Pancreas (tissue), 10 donors: ENCODE measurements around the gene TNRC18. TPM values are rescaled to one million over a fixed set of nuclear protein-coding genes. Genes with fewer than 3 reads are reported as not detected.
A peak's percentile ranks its signal among the peaks of the same experiment; 100 is the strongest.
"Not testable (repeated sequence)": the region's sequence is repeated elsewhere in the genome, so short reads cannot be mapped to it uniquely, and the experiment has no call there.

Experiments used
- ATAC-seq, 4 donors: fragments of 200-7000 bp; cut with Tn5 transposase; one replicate each; pipeline versions ENCODE4 v1.8.0 to v1.9.1; 2020; ENCODE audit warnings: mild to moderate bottlenecking in 4 of 4, moderate library complexity in 4 of 4
- DNase-seq, 6 donors: peaks; one replicate each; pipeline ENCODE4 v3.0.0-alpha.2; 2020
- FAIRE-seq: peaks from 2 replicates; lab custom pipeline; 2012; peaks lifted over from hg19 to GRCh38; lab: Jason Lieb, UNC
- H3K27ac ChIP-seq, 4 donors: fragments of 200-600 bp; sonication (generic); 1 replicate in 3 of 4; 2 replicates in 1 of 4; pipeline versions ENCODE4 v1.5.0 to v1.8.0; 2020
- H3K27me3 ChIP-seq, 4 donors: fragments of 200-600 bp; one replicate each; pipeline ENCODE4 v1.8.0; 2021
- H3K36me3 ChIP-seq, 3 donors: fragments of 200-600 bp; sonication (generic) in 1 of 3; one replicate each; pipeline versions ENCODE4 v1.5.0 to v1.8.0; 2020 to 2021
- H3K4me1 ChIP-seq, 3 donors: fragments of 200-600 bp; one replicate each; pipeline ENCODE4 v1.8.0; 2021
- H3K4me3 ChIP-seq, 4 donors: fragments of 200-600 bp; sonication (generic) in 2 of 4; one replicate each; pipeline versions ENCODE4 v1.5.0 to v1.8.0; 2020 to 2021
- H3K9me3 ChIP-seq, 4 donors: fragments of 200-600 bp; one replicate each; pipeline ENCODE4 v1.8.0; 2021
- CTCF ChIP-seq, 4 donors: fragments of 200-600 bp; sonication (generic) in 3 of 4; IDR thresholded peaks; one replicate each; pipeline versions ENCODE4 v1.5.0 to v1.8.0; 2021; ENCODE audit warnings: antibody characterized with exemption in 4 of 4
- WGBS, 2 donors: extraction: QIAGEN DNeasy Blood & Tissue Kit; methylation state at CpG; one replicate each; pipeline ENCODE4 v1.1.7; 2013; 5-methylcytosine and 5-hydroxymethylcytosine counted together
- intact Hi-C, 3 donors: fragments of 100-400 bp; cut with DNase I; formaldehyde crosslinking; loops; one replicate each; pipeline versions ENCODE4 v1.11.1 to v1.14.2; 2022
- polyA plus RNA-seq, 2 donors: library from polyadenylated mRNA; stranded (reverse); fragments of 200-250 nt; gene quantifications; one replicate each; pipeline ENCODE4 v1.2.3, GENCODE V29; 2013
- total RNA-seq, 6 donors: library from RNA; stranded (reverse); fragmentation: NEBNext Ultra II Directional in 4 of 6; extraction: Animal tissue kit (Norgen Biotek cat#: 25700) in 4 of 6; gene quantifications; one replicate each; pipeline versions ENCODE4 v1.2.1 to v1.2.4, GENCODE V29; 2021 to 2023
- donor health status: healthy with polysubstance abuse.
- donor health status: DM: no; HTN: no; CAD: no; lungs with moderate emphysema.
- donor health status: DM: no; HTN: no; CAD: no.
- donor health status: control.
- donor health status: control.
- donor health status: Bipolar disorder and iron deficiency.
- donor health status: DM: yes; HTN: yes; CAD: no.
- donor health status: DM: no; HTN: no; CAD: no.
- donor health status: DM: no; HTN: no; CAD: no.
- donor health status: DM: yes; HTN: yes; CAD: no.

The TNRC18 gene
- total and polyA plus RNA-seq, 8 donors: 30.1 to 80.6 (median 36.9) TPM

GRCh38 chr7:5362466-5362865 lies 61.2 kb downstream of the TNRC18 start:
- Histone ChIP-seq H3K9me3 (no peaks in the 10 kb centered on the region), H3K27me3 (no peaks in the 10 kb centered on the region), H3K36me3 (peaks cover 0 to 49% (median 24%) of the 10 kb centered on the region in 3 donors), H3K4me3 (no peak overlapping the region), H3K4me1 (no peaks in the 10 kb centered on the region), H3K27ac (no peak overlapping the region)
- ATAC-seq (no peak), DNase-seq (peak in 1 of 6 donors; percentile 75), FAIRE-seq (no peak)
- no peak for TF ChIP-seq CTCF (IDR thresholded peaks at IDR 0.05)
- intact Hi-C loops: loop anchor here in 1 of 3 donors (10.0 kb wide), 1 partner anchor 92 kb away; no protein-coding TSS in a partner anchor
- WGBS, 2 donors: 91 to 94% methylated on average over 18 of the region's 18 CpGs

GRCh38 chr7:5361446-5362127 lies 62.0 kb downstream of the TNRC18 start:
- Histone ChIP-seq H3K4me1 (no peaks in the 10 kb centered on the region), H3K27me3 (no peaks in the 10 kb centered on the region), H3K4me3 (no peak overlapping the region), H3K9me3 (no peaks in the 10 kb centered on the region), H3K27ac (no peak overlapping the region), H3K36me3 (peaks cover 3 to 58% (median 25%) of the 10 kb centered on the region in 3 donors)
- FAIRE-seq: no peak
- 94 to 95% methylated on average over 58 of the region's 58 CpGs for WGBS, 2 donors
- no peak for ATAC-seq
- DNase-seq: peak in 1 of 6 donors; percentile 71
- TF ChIP-seq CTCF (IDR thresholded peaks at IDR 0.05): no peak
- intact Hi-C loops: loop anchor here in 1 of 3 donors (10.0 kb wide), 1 partner anchor 93 kb away; no protein-coding TSS in a partner anchor

GRCh38 chr7:5360971-5361370 lies 62.7 kb downstream of the TNRC18 start:
- 96% methylated on average over 29 of the region's 29 CpGs for WGBS, 2 donors
- peaks cover 6 to 64% (median 31%) of the 10 kb centered on the region in 3 donors for H3K36me3 ChIP-seq
- ATAC-seq (no peak), FAIRE-seq (no peak), DNase-seq (peak in 1 of 6 donors; percentile 74)
- no peak for TF ChIP-seq CTCF (IDR thresholded peaks at IDR 0.05)
- no peaks in the 10 kb centered on the region for H3K27me3 ChIP-seq
- intact Hi-C loops: loop anchor here in 1 of 3 donors (10.0 kb wide), 1 partner anchor 94 kb away; no protein-coding TSS in a partner anchor
- H3K4me1 ChIP-seq: no peaks in the 10 kb centered on the region
- H3K4me3 ChIP-seq: no peak overlapping the region
- H3K9me3 ChIP-seq: no peaks in the 10 kb centered on the region
- no peak overlapping the region for H3K27ac ChIP-seq

GRCh38 chr7:5360451-5360850 lies 63.2 kb downstream of the TNRC18 start:
- Histone ChIP-seq H3K27me3 (no peaks in the 10 kb centered on the region), H3K27ac (no peak overlapping the region), H3K4me1 (no peaks in the 10 kb centered on the region), H3K9me3 (no peaks in the 10 kb centered on the region), H3K4me3 (no peak overlapping the region), H3K36me3 (peaks cover 6 to 69% (median 31%) of the 10 kb centered on the region in 3 donors)
- DNase-seq: no peak
- WGBS, 2 donors: 81% methylated on average over 12 of the region's 12 CpGs
- no peak for FAIRE-seq
- intact Hi-C loops: loop anchor here in 1 of 3 donors (10.0 kb wide), 1 partner anchor 94 kb away; no protein-coding TSS in a partner anchor
- ATAC-seq: no peak
- no peak for TF ChIP-seq CTCF (IDR thresholded peaks at IDR 0.05)

- WGBS, 2 donors: 83% methylated on average over 6 of the region's 6 CpGs
- intact Hi-C loops: loop anchor here in 1 of 3 donors (10.0 kb wide), 1 partner anchor 95 kb away; no protein-coding TSS in a partner anchor
- not testable (repeated sequence) for H3K4me3 ChIP-seq, H3K27me3 ChIP-seq, H3K27ac ChIP-seq, H3K9me3 ChIP-seq, ATAC-seq, DNase-seq, H3K4me1 ChIP-seq, FAIRE-seq
- H3K36me3 ChIP-seq: peaks cover 6 to 70% (median 31%) of the 10 kb centered on the region in 3 donors
Observed at GRCh38 chr7:5360021-5360420, 63.6 kb downstream of the TNRC18 start.
